Keratinocyte (primary cell): Measurements from ENCODE around the gene UROC1.

ENCODE experiments used
- EZH2 ChIP-seq: IDR thresholded peaks from one replicate; pipeline ENCODE4 v1.6.1; 2012; ENCODE audit warnings: inconsistent platforms, mild to moderate bottlenecking, low read length, moderate library complexity
- TF ChIP-seq, protein P1 (sequence below), 3 experiments: IDR thresholded peaks in 1 of 3; conservative IDR thresholded peaks in 1 of 3; optimal IDR thresholded peaks in 1 of 3; 2 replicates in 2 of 3; 3 replicates in 1 of 3; pipeline versions ENCODE3 to v1.5.1; 2011; ENCODE audit warnings: low read length in 3 of 3, mild to moderate bottlenecking in 3 of 3, moderate library complexity in 2 of 3, control low read depth in 1 of 3, inconsistent platforms in 1 of 3; ENCODE audit not compliant: insufficient read depth in 2 of 3; ENCODE audit errors: extremely low read depth in 1 of 3

DNA sequence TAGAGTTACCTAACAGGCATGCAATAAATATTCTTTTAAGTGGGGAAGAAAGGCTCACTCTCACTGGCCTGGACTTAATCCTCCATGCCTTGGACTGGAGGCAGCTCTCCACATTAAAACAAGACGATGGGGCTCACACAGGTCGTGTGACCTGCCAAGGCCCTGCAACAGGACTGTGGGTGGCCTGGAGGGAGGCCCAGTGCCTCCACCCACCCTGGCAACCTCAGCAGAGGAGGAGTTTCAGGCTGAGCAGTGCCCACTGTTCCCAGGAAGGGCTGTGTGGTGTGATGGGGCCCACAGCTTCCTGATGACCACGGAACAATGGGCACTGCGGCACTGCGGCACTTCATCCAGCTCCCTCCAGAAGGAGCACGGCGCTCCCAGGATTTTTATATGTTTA, 5.5 kb downstream of the UROC1 start:
- no peak for TF ChIP-seq EZH2
- TF ChIP-seq, protein P1, sequence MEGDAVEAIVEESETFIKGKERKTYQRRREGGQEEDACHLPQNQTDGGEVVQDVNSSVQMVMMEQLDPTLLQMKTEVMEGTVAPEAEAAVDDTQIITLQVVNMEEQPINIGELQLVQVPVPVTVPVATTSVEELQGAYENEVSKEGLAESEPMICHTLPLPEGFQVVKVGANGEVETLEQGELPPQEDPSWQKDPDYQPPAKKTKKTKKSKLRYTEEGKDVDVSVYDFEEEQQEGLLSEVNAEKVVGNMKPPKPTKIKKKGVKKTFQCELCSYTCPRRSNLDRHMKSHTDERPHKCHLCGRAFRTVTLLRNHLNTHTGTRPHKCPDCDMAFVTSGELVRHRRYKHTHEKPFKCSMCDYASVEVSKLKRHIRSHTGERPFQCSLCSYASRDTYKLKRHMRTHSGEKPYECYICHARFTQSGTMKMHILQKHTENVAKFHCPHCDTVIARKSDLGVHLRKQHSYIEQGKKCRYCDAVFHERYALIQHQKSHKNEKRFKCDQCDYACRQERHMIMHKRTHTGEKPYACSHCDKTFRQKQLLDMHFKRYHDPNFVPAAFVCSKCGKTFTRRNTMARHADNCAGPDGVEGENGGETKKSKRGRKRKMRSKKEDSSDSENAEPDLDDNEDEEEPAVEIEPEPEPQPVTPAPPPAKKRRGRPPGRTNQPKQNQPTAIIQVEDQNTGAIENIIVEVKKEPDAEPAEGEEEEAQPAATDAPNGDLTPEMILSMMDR (optimal IDR thresholded peaks at IDR 0.05 in 1 of 3, IDR thresholded peaks at IDR 0.05 in 1 of 3, conservative IDR thresholded peaks at IDR 0.05 in 1 of 3; ENCODE audit: extremely low read depth in 1 of 3, insufficient read depth in 2 of 3, low read length in 3 of 3) = no peak
